ENCODE data around the gene AUH. TPM values are rescaled to one million over a fixed set of nuclear protein-coding genes. Genes with fewer than 3 reads are reported as not detected.

AUH gene
- total RNA-seq, 1 donor, result 19.6 TPM

- DNase-seq (ENCODE audit: low read depth), result no peak
- H3K4me3 ChIP-seq (ENCODE audit: low read depth, low read length), result no peak overlapping the region
- no peak for TF ChIP-seq CTCF (IDR thresholded peaks at IDR 0.05; ENCODE audit: insufficient read depth, low read length)
These were observed 20.0 kb downstream of the AUH start for GRCh38 chr9:91341749-91342148.

- DNase-seq (ENCODE audit: low read depth), result no peak
- TF ChIP-seq CTCF (IDR thresholded peaks at IDR 0.05; ENCODE audit: insufficient read depth, low read length), result no peak
- H3K4me3 ChIP-seq (ENCODE audit: low read depth, low read length), result no peak overlapping the region
These were observed 20.4 kb downstream of the AUH start for GRCh38 chr9:91341258-91341746.

- no peak for DNase-seq (ENCODE audit: low read depth)
- no peak for TF ChIP-seq CTCF (IDR thresholded peaks at IDR 0.05; ENCODE audit: insufficient read depth, low read length)
These were observed 21.2 kb downstream of the AUH start for GRCh38 chr9:91340395-91340967.

DNA sequence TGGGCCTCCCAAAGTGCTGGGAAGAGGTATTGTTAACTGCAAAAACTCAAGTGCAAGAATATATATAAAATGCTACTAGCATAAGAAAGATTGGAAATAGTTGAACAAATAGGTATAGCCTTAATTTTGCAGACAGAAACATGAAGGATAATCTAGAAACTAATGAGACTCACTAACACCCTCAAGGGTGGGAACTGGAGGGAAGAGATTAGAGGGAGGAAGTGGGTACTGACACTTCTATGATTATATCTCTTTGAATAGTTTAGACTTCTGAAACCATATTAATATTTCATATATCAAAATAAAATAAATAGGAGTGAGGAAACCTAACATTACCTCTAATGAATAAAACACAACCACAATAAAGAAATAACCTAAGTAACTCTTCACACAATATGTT, 23.0 kb downstream of the AUH start:
- H3K4me3 ChIP-seq (ENCODE audit: low read depth, low read length), result no peak overlapping the region
- no peak for TF ChIP-seq CTCF (IDR thresholded peaks at IDR 0.05; ENCODE audit: insufficient read depth, low read length)
- DNase-seq (ENCODE audit: low read depth), result no peak

More at GRCh38 chr9:91340395-91340967, 21.2 kb downstream of the AUH start:
- no peak overlapping the region for H3K4me3 ChIP-seq (ENCODE audit: low read depth, low read length)

- no peak overlapping the region for H3K4me3 ChIP-seq (ENCODE audit: low read depth, low read length)
- TF ChIP-seq CTCF (IDR thresholded peaks at IDR 0.05; ENCODE audit: insufficient read depth, low read length), result no peak
- DNase-seq (ENCODE audit: low read depth), result no peak
These were observed 24.9 kb downstream of the AUH start for GRCh38 chr9:91336786-91337185.

DNA sequence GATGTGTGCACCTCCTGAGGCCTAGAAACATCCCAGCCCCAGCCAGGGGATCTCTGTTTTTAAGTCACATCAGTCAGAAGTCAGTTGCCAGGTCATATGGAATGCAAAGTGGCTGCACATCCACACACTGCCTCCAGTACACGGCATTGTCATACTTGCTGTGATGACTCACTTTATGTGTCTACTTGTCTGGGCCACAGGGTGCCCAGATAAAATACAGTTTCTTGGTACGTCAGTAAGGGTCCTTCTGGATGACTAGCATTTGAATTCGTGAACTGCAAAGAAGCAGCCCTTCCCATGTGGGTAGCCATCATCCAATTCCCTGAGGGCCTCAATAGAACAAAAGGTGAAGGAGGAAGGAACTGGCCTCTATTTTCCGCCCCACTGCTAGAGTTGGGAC, 27.7 kb downstream of the AUH start:
- H3K4me3 ChIP-seq (ENCODE audit: low read depth, low read length), result no peak overlapping the region
- no peak for DNase-seq (ENCODE audit: low read depth)
- TF ChIP-seq CTCF (IDR thresholded peaks at IDR 0.05; ENCODE audit: insufficient read depth, low read length), result no peak

GRCh38 chr9:91333551-91333950, 28.2 kb downstream of the AUH start:
- H3K4me3 ChIP-seq (ENCODE audit: low read depth, low read length), result no peak overlapping the region
- TF ChIP-seq CTCF (IDR thresholded peaks at IDR 0.05; ENCODE audit: insufficient read depth, low read length), result no peak
- no peak for DNase-seq (ENCODE audit: low read depth)
